HepG2 (cell line): ENCODE results near the gene HDAC10. TPM values are rescaled to one million over a fixed set of nuclear protein-coding genes. Genes with fewer than 3 reads are reported as not detected.
"Not testable (repeated sequence)": the region's sequence is repeated elsewhere in the genome, so short reads cannot be mapped to it uniquely, and the experiment has no call there.

Experiments used
- ATAC-seq: fragments of 200-7000 bp; cut with Tn5 transposase; 3 replicates; pipeline ENCODE4 v1.9.1; 2020; ENCODE audit warnings: mild to moderate bottlenecking, moderate library complexity
- BruUV-seq: library from RNA; stranded (reverse); fragments of 400-500 nt; replicated peaks from 2 replicates; lab custom pipeline; 2021; lab: Mats Ljungman, UMichigan
- CTCF ChIA-PET: fragments of 300-600 bp; formaldehyde crosslinking; extraction: SDS; loops from one replicate; lab custom pipeline; 2021; ENCODE audit warnings: low total read pairs, inconsistent platforms, low intra/inter-chr PET ratio; lab: Yijun Ruan, JAX
- POLR2A ChIA-PET: fragments of 350-600 bp; sonication (Branson Sonifier 250); formaldehyde crosslinking; loops from one replicate; lab custom pipeline; 2020; ENCODE audit warnings: antibody characterized with exemption, inconsistent platforms; lab: Yijun Ruan, JAX
- DNase-seq: peaks from one replicate; pipeline ENCODE4 v3.0.0-alpha.2; 2015; ENCODE audit warnings: low spot score
- FAIRE-seq: peaks from 3 replicates; lab custom pipeline; 2011; peaks lifted over from hg19 to GRCh38; lab: Jason Lieb, UNC
- H2AFZ ChIP-seq: one replicate; pipeline ENCODE4 v1.6.1; 2011; ENCODE audit warnings: low read length, inconsistent platforms
- H3K27ac ChIP-seq: fragments of 300-600 bp; 3 replicates; pipeline ENCODE4 v1.8.0; 2011; ENCODE audit warnings: mixed run types, mild to moderate bottlenecking, mixed read lengths, low read length, inconsistent platforms; ENCODE audit not compliant: insufficient read depth; ENCODE audit errors: extremely low read length
- H3K27me3 ChIP-seq, 2 experiments: fragments of 200-600 bp in 1 of 2; 2 replicates in 1 of 2; 3 replicates in 1 of 2; pipeline versions ENCODE4 v1.6.0 to v1.8.0; 2011; ENCODE audit warnings: low read length in 2 of 2, mild to moderate bottlenecking in 2 of 2, moderate library complexity in 2 of 2, inconsistent platforms in 1 of 2; ENCODE audit not compliant: insufficient read depth in 2 of 2, control insufficient read depth in 1 of 2
- H3K36me3 ChIP-seq, 2 experiments: fragments of 200-600 bp in 1 of 2; replicated peaks in 1 of 2; 2 replicates in 1 of 2; 3 replicates in 1 of 2; pipeline versions ENCODE4 v1.5.1 to v1.8.0; 2011; ENCODE audit warnings: low read length in 2 of 2, inconsistent platforms in 1 of 2; ENCODE audit not compliant: insufficient read depth in 2 of 2, control insufficient read depth in 1 of 2
- H3K4me1 ChIP-seq: 2 replicates; pipeline ENCODE4 v1.5.1; 2012; ENCODE audit warnings: low read length, inconsistent platforms; ENCODE audit not compliant: insufficient read depth
- H3K4me2 ChIP-seq: 2 replicates; pipeline ENCODE4 v1.6.0; 2011; ENCODE audit warnings: low read depth, low read length, inconsistent platforms
- H3K4me3 ChIP-seq, 3 experiments: fragments of 200-600 bp in 1 of 3; sonication (generic), shearing (Covaris generic) in 1 of 3; replicated peaks in 1 of 3; 2 replicates each; pipeline ENCODE4 v1.5.1; 2011 to 2016; ENCODE audit warnings: low read length in 3 of 3, inconsistent platforms in 2 of 3, low read depth in 2 of 3, mild to moderate bottlenecking in 2 of 3, control low read depth in 1 of 3, mixed read lengths in 1 of 3; ENCODE audit not compliant: insufficient read depth in 1 of 3
- H3K79me2 ChIP-seq: one replicate; pipeline ENCODE4 v1.6.1; 2011; ENCODE audit warnings: low read length, inconsistent platforms; ENCODE audit not compliant: insufficient read depth
- H3K9ac ChIP-seq: 2 replicates; pipeline ENCODE4 v1.6.0; 2011; ENCODE audit warnings: mild to moderate bottlenecking, low read depth, low read length, inconsistent platforms; ENCODE audit not compliant: insufficient read depth
- H3K9me3 ChIP-seq: 2 replicates; pipeline ENCODE4 v1.5.1; 2012; ENCODE audit warnings: mild to moderate bottlenecking, low read length
- H4K20me1 ChIP-seq: 2 replicates; pipeline ENCODE4 v1.6.0; 2011; ENCODE audit warnings: inconsistent platforms, mild to moderate bottlenecking, low read length, moderate library complexity; ENCODE audit not compliant: insufficient read depth
- STAG1 ChIP-seq: sonication (generic); formaldehyde crosslinking; IDR thresholded peaks from 2 replicates; pipeline ENCODE4 v1.4.0; 2020; ENCODE audit warnings: missing genetic modification reagents
- WGBS: methylation state at CpG from one replicate; pipeline ENCODE4 v1.1.6; 2017; ENCODE audit warnings: low lambda C conversion rate; 5-methylcytosine and 5-hydroxymethylcytosine counted together
- in situ Hi-C: cut with HindIII; loops from 2 replicates; pipeline ENCODE4 v1.10.0; 2017; ENCODE audit warnings: low pct_unique_long_range_greater_than_20kb; ENCODE audit not compliant: extremely low pct_ligation_motif_present
- intact Hi-C: fragments of 100-400 bp; cut with micrococcal nuclease; formaldehyde crosslinking; loops from one replicate; pipeline ENCODE4 v1.10.0; 2022; ENCODE audit not compliant: unreplicated experiment
- polyA plus RNA-seq, 8 experiments: library from polyadenylated mRNA; depleted of rRNA in 3 of 8; stranded (reverse) in 7 of 8; unstranded in 1 of 8; fragments of >200 nt; fragmentation: Illumina TruSeq in 4 of 8; extraction: Trizol in 4 of 8; gene quantifications; 2 replicates each; pipeline versions ENCODE4 v1.2.1 to v1.2.3, GENCODE V29; 2011 to 2016; ENCODE audit warnings: low read depth in 4 of 8, missing spikeins in 1 of 8, mixed read lengths in 1 of 8; ENCODE audit not compliant: insufficient read depth in 1 of 8
- total RNA-seq, 5 experiments: library from RNA; depleted of rRNA; stranded (reverse); fragments of >200 nt; fragmentation: Illumina TruSeq; extraction: Trizol; gene quantifications; 2 replicates each; pipeline ENCODE4 v1.2.3, GENCODE V29; 2016; ENCODE audit warnings: low read depth in 1 of 5
- TF ChIP-seq, protein P1 (sequence below): sonication (generic); formaldehyde crosslinking; IDR thresholded peaks from 2 replicates; pipeline ENCODE4 v1.4.0; 2020; ENCODE audit warnings: missing genetic modification reagents
- TF ChIP-seq, protein P2 (sequence below): sonication (generic); formaldehyde crosslinking; IDR thresholded peaks from 2 replicates; pipeline ENCODE4 v1.5.0; 2020; ENCODE audit warnings: mild to moderate bottlenecking, missing genetic modification reagents, moderate library complexity

Gene HDAC10
- total and polyA plus RNA-seq, 2 of the 13 experiments (the other 11 are each of a cell fraction or from before 2014, with no cell fraction given), result 13.9 to 14.9 TPM

DNA sequence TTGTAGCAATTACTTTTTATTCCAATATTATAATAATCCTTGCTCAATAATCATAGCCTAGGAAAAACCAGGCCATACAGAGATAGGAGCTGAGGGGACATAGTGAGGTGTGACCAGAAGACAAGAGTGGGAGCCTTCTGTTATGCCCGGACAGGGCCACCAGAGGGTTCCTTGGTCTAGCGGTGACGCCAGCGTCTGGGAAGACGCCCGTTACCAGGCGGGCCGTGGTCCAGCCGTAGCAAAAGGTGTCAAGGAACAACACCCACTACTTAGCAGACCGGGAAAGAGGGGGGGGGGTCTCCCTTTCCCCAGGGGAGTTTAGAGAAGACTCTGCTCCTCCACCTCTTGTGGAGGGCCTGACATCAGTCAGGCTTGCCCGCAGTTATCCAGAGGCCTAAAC, 22.3 kb upstream of the HDAC10 start:
- ATAC-seq, FAIRE-seq, POLR2A ChIA-PET, H3K9ac ChIP-seq, in situ Hi-C loops, DNase-seq, intact Hi-C loops, H4K20me1 ChIP-seq, H2AFZ ChIP-seq, H3K4me2 ChIP-seq, H3K9me3 ChIP-seq, H3K4me3 ChIP-seq, H3K27ac ChIP-seq, BruUV-seq, H3K79me2 ChIP-seq: not testable (repeated sequence)
- TF ChIP-seq, protein P1, sequence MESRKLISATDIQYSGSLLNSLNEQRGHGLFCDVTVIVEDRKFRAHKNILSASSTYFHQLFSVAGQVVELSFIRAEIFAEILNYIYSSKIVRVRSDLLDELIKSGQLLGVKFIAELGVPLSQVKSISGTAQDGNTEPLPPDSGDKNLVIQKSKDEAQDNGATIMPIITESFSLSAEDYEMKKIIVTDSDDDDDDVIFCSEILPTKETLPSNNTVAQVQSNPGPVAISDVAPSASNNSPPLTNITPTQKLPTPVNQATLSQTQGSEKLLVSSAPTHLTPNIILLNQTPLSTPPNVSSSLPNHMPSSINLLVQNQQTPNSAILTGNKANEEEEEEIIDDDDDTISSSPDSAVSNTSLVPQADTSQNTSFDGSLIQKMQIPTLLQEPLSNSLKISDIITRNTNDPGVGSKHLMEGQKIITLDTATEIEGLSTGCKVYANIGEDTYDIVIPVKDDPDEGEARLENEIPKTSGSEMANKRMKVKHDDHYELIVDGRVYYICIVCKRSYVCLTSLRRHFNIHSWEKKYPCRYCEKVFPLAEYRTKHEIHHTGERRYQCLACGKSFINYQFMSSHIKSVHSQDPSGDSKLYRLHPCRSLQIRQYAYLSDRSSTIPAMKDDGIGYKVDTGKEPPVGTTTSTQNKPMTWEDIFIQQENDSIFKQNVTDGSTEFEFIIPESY (CRISPR knock-in tag), result peak; percentile 37; the same call in 1 of the 2 replicates
- TF ChIP-seq STAG1 (CRISPR knock-in tag), result peak; percentile 21; the same call in 1 of the 2 replicates
- TF ChIP-seq, protein P2, sequence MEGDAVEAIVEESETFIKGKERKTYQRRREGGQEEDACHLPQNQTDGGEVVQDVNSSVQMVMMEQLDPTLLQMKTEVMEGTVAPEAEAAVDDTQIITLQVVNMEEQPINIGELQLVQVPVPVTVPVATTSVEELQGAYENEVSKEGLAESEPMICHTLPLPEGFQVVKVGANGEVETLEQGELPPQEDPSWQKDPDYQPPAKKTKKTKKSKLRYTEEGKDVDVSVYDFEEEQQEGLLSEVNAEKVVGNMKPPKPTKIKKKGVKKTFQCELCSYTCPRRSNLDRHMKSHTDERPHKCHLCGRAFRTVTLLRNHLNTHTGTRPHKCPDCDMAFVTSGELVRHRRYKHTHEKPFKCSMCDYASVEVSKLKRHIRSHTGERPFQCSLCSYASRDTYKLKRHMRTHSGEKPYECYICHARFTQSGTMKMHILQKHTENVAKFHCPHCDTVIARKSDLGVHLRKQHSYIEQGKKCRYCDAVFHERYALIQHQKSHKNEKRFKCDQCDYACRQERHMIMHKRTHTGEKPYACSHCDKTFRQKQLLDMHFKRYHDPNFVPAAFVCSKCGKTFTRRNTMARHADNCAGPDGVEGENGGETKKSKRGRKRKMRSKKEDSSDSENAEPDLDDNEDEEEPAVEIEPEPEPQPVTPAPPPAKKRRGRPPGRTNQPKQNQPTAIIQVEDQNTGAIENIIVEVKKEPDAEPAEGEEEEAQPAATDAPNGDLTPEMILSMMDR (CRISPR knock-in tag), result peak; percentile 30; the same call in 1 of the 2 replicates
- H3K27me3 ChIP-seq, result peaks cover 9 to 26% of the 10 kb centered on the region in 2 experiments
- peaks cover 33% of the 10 kb centered on the region for H3K4me1 ChIP-seq
- CTCF ChIA-PET, result interaction anchor here (1.1 to 4.2 kb wide), 2 partner anchors 22 to 69 kb away, joined by 3 to 125 read pairs; partner anchors contain the start of genes HDAC10 and PPP6R2
- peaks cover 10% of the 10 kb centered on the region in 2 experiments; a peak in 3 of 5 replicates for H3K36me3 ChIP-seq
- WGBS, result 100% methylated on average over 1 of the region's 11 CpGs
